Measurements from ENCODE around the gene CTBS.

CTBS gene

DNA sequence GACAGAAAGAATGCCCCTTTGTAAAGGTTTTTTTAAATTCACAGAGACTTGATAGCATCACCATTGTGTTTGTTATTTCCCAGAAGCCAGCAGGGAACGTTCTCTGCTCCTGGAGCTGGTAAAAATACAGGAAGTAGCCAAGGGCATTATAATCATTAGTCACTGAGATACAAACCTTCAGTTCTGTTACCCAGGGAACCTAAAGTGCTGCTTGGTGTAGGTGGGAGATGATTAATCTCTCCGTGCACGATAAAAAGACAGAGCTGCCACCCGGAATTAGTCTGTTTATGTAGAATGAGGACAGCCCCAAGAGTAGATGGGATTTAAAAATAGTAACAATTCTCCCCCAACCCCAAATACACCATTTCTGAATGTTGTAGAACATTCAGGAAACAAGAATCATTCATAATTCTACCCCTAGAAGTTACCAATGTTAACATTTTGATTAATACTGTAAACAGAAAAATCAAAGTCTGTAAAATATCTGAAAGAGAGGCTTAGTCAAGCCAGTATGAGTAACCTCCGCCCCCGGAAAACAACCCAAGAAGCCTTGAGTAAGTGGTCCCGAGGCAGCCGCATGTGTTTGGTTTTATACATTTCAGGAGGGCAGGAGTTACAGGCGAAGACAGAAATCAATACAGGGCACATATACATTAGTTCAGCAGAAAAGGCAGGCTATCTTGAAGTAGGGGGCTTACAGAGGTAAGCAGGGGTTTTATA is 45.3 kb upstream of the CTBS start:
- Histone ChIP-seq H3K4me2 (ENCODE audit: low read length) (no peak overlapping the region), H3K36me3 (ENCODE audit: insufficient read depth, low read length) (no peaks in the 10 kb centered on the region), H3F3A (ENCODE audit: insufficient read depth, low read length) (no peaks in the 10 kb centered on the region), H3K9ac (ENCODE audit: low read length) (no peak overlapping the region), H3K27me3 (ENCODE audit: insufficient read depth, low read length) (0 out of 2 replicates have a peak, but pooled peaks cover 4% of the 10 kb centered on the region), H3K9me3 (ENCODE audit: low read length) (peaks cover 1% of the 10 kb centered on the region; the same call in 1 of the 2 replicates), H3K79me2 (ENCODE audit: insufficient read depth, low read length) (no peaks in the 10 kb centered on the region), H2AFZ (ENCODE audit: low read length) (no peak overlapping the region), H3K27ac (ENCODE audit: low read depth, low read length, poor library complexity, severe bottlenecking) (no peak overlapping the region), H3K4me3 (ENCODE audit: low read depth, low read length, poor library complexity, severe bottlenecking) (no peak overlapping the region), H4K20me1 (ENCODE audit: insufficient read depth, low read length) (no peaks in the 10 kb centered on the region), H3K4me1 (ENCODE audit: insufficient read depth, low read length, severe bottlenecking) (peaks cover 16% of the 10 kb centered on the region), H3K9me2 (ENCODE audit: low read depth, low read length) (no peaks in the 10 kb centered on the region)
- TF ChIP-seq, protein P1, sequence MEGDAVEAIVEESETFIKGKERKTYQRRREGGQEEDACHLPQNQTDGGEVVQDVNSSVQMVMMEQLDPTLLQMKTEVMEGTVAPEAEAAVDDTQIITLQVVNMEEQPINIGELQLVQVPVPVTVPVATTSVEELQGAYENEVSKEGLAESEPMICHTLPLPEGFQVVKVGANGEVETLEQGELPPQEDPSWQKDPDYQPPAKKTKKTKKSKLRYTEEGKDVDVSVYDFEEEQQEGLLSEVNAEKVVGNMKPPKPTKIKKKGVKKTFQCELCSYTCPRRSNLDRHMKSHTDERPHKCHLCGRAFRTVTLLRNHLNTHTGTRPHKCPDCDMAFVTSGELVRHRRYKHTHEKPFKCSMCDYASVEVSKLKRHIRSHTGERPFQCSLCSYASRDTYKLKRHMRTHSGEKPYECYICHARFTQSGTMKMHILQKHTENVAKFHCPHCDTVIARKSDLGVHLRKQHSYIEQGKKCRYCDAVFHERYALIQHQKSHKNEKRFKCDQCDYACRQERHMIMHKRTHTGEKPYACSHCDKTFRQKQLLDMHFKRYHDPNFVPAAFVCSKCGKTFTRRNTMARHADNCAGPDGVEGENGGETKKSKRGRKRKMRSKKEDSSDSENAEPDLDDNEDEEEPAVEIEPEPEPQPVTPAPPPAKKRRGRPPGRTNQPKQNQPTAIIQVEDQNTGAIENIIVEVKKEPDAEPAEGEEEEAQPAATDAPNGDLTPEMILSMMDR (IDR thresholded peaks at IDR 0.05; ENCODE audit: low read length) = no peak
- no peak for TF ChIP-seq EZH2 (IDR thresholded peaks at IDR 0.05; ENCODE audit: borderline replicate concordance, low read length)

DNA sequence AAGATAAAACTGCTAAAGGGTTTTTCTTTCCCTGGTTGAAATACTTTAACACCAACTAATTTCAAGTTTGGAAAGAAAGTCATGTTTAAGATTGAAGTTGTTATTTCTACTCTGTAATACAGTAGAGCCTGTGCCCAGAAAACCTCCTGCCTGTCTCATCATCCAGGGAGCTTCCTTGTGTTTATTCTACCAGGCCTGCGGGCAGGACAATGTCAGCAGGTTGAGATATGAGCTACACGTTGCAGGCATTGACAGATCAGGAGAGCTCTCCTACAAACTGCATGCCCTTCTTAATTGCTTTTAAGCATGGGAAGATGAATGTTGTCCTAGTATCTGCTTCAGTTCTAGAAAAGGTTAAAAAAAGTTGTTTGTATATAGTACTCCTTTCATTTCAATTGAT is 43.1 kb upstream of the CTBS start:
- Histone ChIP-seq H3F3A (ENCODE audit: insufficient read depth, low read length) (no peaks in the 10 kb centered on the region), H3K9me2 (ENCODE audit: low read depth, low read length) (no peaks in the 10 kb centered on the region), H3K9ac (ENCODE audit: low read length) (no peak overlapping the region), H4K20me1 (ENCODE audit: insufficient read depth, low read length) (no peaks in the 10 kb centered on the region), H3K27ac (ENCODE audit: low read depth, low read length, poor library complexity, severe bottlenecking) (no peak overlapping the region), H3K4me2 (ENCODE audit: low read length) (no peak overlapping the region), H3K4me1 (ENCODE audit: insufficient read depth, low read length, severe bottlenecking) (peaks cover 16% of the 10 kb centered on the region), H3K4me3 (ENCODE audit: low read depth, low read length, poor library complexity, severe bottlenecking) (no peak overlapping the region), H3K36me3 (ENCODE audit: insufficient read depth, low read length) (no peaks in the 10 kb centered on the region; the same call in 1 of the 2 replicates), H3K27me3 (ENCODE audit: insufficient read depth, low read length) (0 out of 2 replicates have a peak, but pooled peaks cover 4% of the 10 kb centered on the region), H3K79me2 (ENCODE audit: insufficient read depth, low read length) (no peaks in the 10 kb centered on the region), H3K9me3 (ENCODE audit: low read length) (peaks cover 14% of the 10 kb centered on the region), H2AFZ (ENCODE audit: low read length) (no peak overlapping the region)
- no peak for TF ChIP-seq EZH2 (IDR thresholded peaks at IDR 0.05; ENCODE audit: borderline replicate concordance, low read length)
- TF ChIP-seq, protein P1 (IDR thresholded peaks at IDR 0.05; ENCODE audit: low read length) = no peak

DNA sequence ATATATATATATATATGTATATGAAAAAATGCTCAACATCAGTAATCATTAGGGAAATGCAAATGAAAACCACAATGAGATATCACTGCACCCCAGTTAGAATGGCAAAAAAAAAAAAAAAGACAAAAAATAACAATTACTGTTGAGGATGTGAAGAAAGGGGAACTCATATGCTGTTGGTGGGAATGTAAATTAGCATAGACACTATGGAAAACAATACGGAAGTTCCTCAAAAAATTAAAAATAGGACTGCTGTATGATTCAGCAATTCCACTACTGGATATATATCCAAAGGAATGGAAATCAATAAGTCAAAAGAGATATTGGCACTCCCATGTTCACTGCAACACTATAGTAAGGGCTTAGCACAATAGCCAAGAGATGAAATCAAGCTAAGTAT is 41.5 kb upstream of the CTBS start:
- Histone ChIP-seq H3K9me3 (ENCODE audit: low read length) (peaks cover 14% of the 10 kb centered on the region), H4K20me1 (ENCODE audit: insufficient read depth, low read length) (no peaks in the 10 kb centered on the region), H3K4me1 (ENCODE audit: insufficient read depth, low read length, severe bottlenecking) (peaks cover 10% of the 10 kb centered on the region), H3K4me2 (ENCODE audit: low read length) (no peak overlapping the region), H2AFZ (ENCODE audit: low read length) (no peak overlapping the region), H3K36me3 (ENCODE audit: insufficient read depth, low read length) (no peaks in the 10 kb centered on the region; the same call in 1 of the 2 replicates), H3K9me2 (ENCODE audit: low read depth, low read length) (no peaks in the 10 kb centered on the region), H3F3A (ENCODE audit: insufficient read depth, low read length) (no peaks in the 10 kb centered on the region), H3K27ac (ENCODE audit: low read depth, low read length, poor library complexity, severe bottlenecking) (no peak overlapping the region), H3K9ac (ENCODE audit: low read length) (no peak overlapping the region), H3K4me3 (ENCODE audit: low read depth, low read length, poor library complexity, severe bottlenecking) (no peak overlapping the region), H3K79me2 (ENCODE audit: insufficient read depth, low read length) (no peaks in the 10 kb centered on the region), H3K27me3 (ENCODE audit: insufficient read depth, low read length) (0 out of 2 replicates have a peak, but pooled peaks cover 4% of the 10 kb centered on the region)
- TF ChIP-seq EZH2 (IDR thresholded peaks at IDR 0.05; ENCODE audit: borderline replicate concordance, low read length) = no peak

All from OCI-LY1 (cell line).